WTC11 (cell line): ENCODE measurements around the gene FOXK1. TPM values are rescaled to one million over a fixed set of nuclear protein-coding genes. Genes with fewer than 3 reads are reported as not detected.

Source experiments
- ATAC-seq: fragments of 200-7000 bp; cut with Tn5 transposase; 2 replicates; pipeline ENCODE4 v1.10.0; 2021; ENCODE audit warnings: mild to moderate bottlenecking, moderate library complexity
- CTCF ChIA-PET: fragments of 300-600 bp; sonication (Branson Sonifier 250); formaldehyde crosslinking; loops from one replicate; lab custom pipeline; 2021; ENCODE audit warnings: antibody characterized with exemption; lab: Charles Lee
- POLR2A ChIA-PET: fragments of 350-600 bp; sonication (Branson Sonifier 250); formaldehyde crosslinking; loops from one replicate; lab custom pipeline; 2021; ENCODE audit warnings: antibody characterized with exemption; lab: Charles Lee
- DNase-seq: peaks from one replicate; pipeline ENCODE4 v3.0.0; 2021; ENCODE audit warnings: low spot score
- H3K27ac Mint-ChIP-seq: 2 replicates; pipeline ENCODE4 v1.8.0; 2021; ENCODE audit warnings: mixed read lengths
- H3K27me3 Mint-ChIP-seq: 2 replicates; pipeline ENCODE4 v1.8.0; 2021; ENCODE audit warnings: low read depth, mild to moderate bottlenecking, moderate library complexity, mixed read lengths
- H3K36me3 Mint-ChIP-seq: 2 replicates; pipeline ENCODE4 v1.8.0; 2021; ENCODE audit warnings: mixed read lengths
- H3K4me1 Mint-ChIP-seq: 2 replicates; pipeline ENCODE4 v1.8.0; 2022; ENCODE audit warnings: mixed read lengths
- H3K4me3 Mint-ChIP-seq: 2 replicates; pipeline ENCODE4 v1.8.0; 2021; ENCODE audit warnings: mild to moderate bottlenecking, moderate library complexity, mixed read lengths
- H3K9me3 Mint-ChIP-seq: 2 replicates; pipeline ENCODE4 v1.8.0; 2021; ENCODE audit warnings: mixed read lengths
- AFF4 ChIP-seq: sonication (generic); formaldehyde crosslinking; IDR thresholded peaks from 2 replicates; pipeline ENCODE4 v1.8.1; 2023; ENCODE audit warnings: mild to moderate bottlenecking, missing genetic modification reagents, borderline replicate concordance
- CDX4 ChIP-seq: fragments of 250-450 bp; sonication (Bioruptor Pico); IDR thresholded peaks from 2 replicates; pipeline ENCODE4 v1.9.0; 2021; ENCODE audit warnings: moderate library complexity, mild to moderate bottlenecking, inconsistent platforms, borderline replicate concordance
- CREB1 ChIP-seq: sonication (generic); formaldehyde crosslinking; IDR thresholded peaks from 2 replicates; pipeline ENCODE4 v1.8.0; 2023; ENCODE audit warnings: mild to moderate bottlenecking, missing genetic modification reagents
- E2F5 ChIP-seq: sonication (generic); formaldehyde crosslinking; IDR thresholded peaks from 2 replicates; pipeline ENCODE4 v1.8.1; 2022; ENCODE audit warnings: mild to moderate bottlenecking, moderate library complexity, missing genetic modification reagents
- ERG ChIP-seq: fragments of 250-450 bp; sonication (Bioruptor Pico); IDR thresholded peaks from 2 replicates; pipeline ENCODE4 v1.8.0; 2021; ENCODE audit warnings: mild to moderate bottlenecking
- FOXK1 ChIP-seq: sonication (generic); formaldehyde crosslinking; IDR thresholded peaks from 2 replicates; pipeline ENCODE4 v1.8.0; 2022; ENCODE audit warnings: mild to moderate bottlenecking, moderate library complexity, missing genetic modification reagents
- FOXP1 ChIP-seq: sonication (generic); formaldehyde crosslinking; IDR thresholded peaks from 2 replicates; pipeline ENCODE4 v1.8.0; 2022; ENCODE audit warnings: missing genetic modification reagents, mild to moderate bottlenecking, moderate library complexity, borderline replicate concordance
- HMGXB4 ChIP-seq: sonication (generic); formaldehyde crosslinking; IDR thresholded peaks from 2 replicates; pipeline ENCODE4 v1.8.1; 2023; ENCODE audit warnings: mild to moderate bottlenecking, moderate library complexity, missing genetic modification reagents
- NFE2L1 ChIP-seq: sonication (generic); formaldehyde crosslinking; IDR thresholded peaks from 2 replicates; pipeline ENCODE4 v1.8.1; 2023; ENCODE audit warnings: missing genetic modification reagents
- NR1H2 ChIP-seq: sonication (generic); formaldehyde crosslinking; IDR thresholded peaks from 2 replicates; pipeline ENCODE4 v1.9.0; 2021; ENCODE audit warnings: mild to moderate bottlenecking, moderate library complexity, missing genetic modification reagents
- SOX15 ChIP-seq: fragments of 250-450 bp; sonication (Bioruptor Pico); IDR thresholded peaks from 2 replicates; pipeline ENCODE4 v1.9.0; 2021; ENCODE audit warnings: mild to moderate bottlenecking
- ZBTB21 ChIP-seq: sonication (generic); formaldehyde crosslinking; IDR thresholded peaks from 2 replicates; pipeline ENCODE4 v1.8.1; 2023; ENCODE audit warnings: mild to moderate bottlenecking, missing genetic modification reagents, borderline replicate concordance
- ZNF121 ChIP-seq: sonication (generic); formaldehyde crosslinking; IDR thresholded peaks from 2 replicates; pipeline ENCODE4 v1.8.0; 2023; ENCODE audit warnings: missing genetic modification reagents
- ZNF263 ChIP-seq: sonication (generic); formaldehyde crosslinking; IDR thresholded peaks from 2 replicates; pipeline ENCODE4 v1.8.1; 2022; ENCODE audit warnings: low read depth, mild to moderate bottlenecking, moderate library complexity, missing genetic modification reagents
- ZNF423 ChIP-seq: fragments of 250-450 bp; sonication (Bioruptor Pico); IDR thresholded peaks from 2 replicates; pipeline ENCODE4 v2.1.2; 2022; ENCODE audit warnings: mild to moderate bottlenecking, moderate library complexity
- ZNF425 ChIP-seq: fragments of 250-450 bp; sonication (Bioruptor Pico); conservative IDR thresholded peaks from 2 replicates; pipeline ENCODE4 v1.9.0; 2021; ENCODE audit warnings: mild to moderate bottlenecking
- total RNA-seq: library from RNA; stranded (reverse); gene quantifications from 3 replicates; pipeline ENCODE4 v1.2.3, GENCODE V29; 2021

Gene FOXK1
- total RNA-seq, 1 experiment from 2014 or later = 21.9 TPM

GRCh38 chr7:4758111-4758510 lies 76.0 kb downstream of the FOXK1 start (continued):
- TF ChIP-seq AFF4 (CRISPR knock-in tag) = no peak
- TF ChIP-seq HMGXB4 (CRISPR knock-in tag) = no peak
- no peak for TF ChIP-seq ERG (CRISPR knock-in tag)
- TF ChIP-seq ZBTB21 (CRISPR knock-in tag) = no peak
- no peak for TF ChIP-seq CDX4 (CRISPR knock-in tag)
- no peak for TF ChIP-seq FOXP1 (CRISPR knock-in tag)
- no peak for TF ChIP-seq CREB1 (CRISPR knock-in tag)

GRCh38 chr7:4758791-4759190 lies 76.7 kb downstream of the FOXK1 start:
- Mint-ChIP-seq H3K27me3 (no peaks in the 10 kb centered on the region), H3K4me1 (no peaks in the 10 kb centered on the region), H3K9me3 (no peaks in the 10 kb centered on the region), H3K27ac (no peak overlapping the region), H3K36me3 (peaks cover 18% of the 10 kb centered on the region), H3K4me3 (no peak overlapping the region)
- POLR2A ChIA-PET = no interaction called here
- no peak for ATAC-seq
- TF ChIP-seq NFE2L1 (CRISPR knock-in tag) (no peak), ZNF423 (no peak), HMGXB4 (CRISPR knock-in tag) (no peak), NR1H2 (no peak), FOXK1 (CRISPR knock-in tag) (no peak), ZNF425 (CRISPR knock-in tag) (no peak), ZNF263 (CRISPR knock-in tag) (no peak), ZNF121 (CRISPR knock-in tag) (no peak), SOX15 (CRISPR knock-in tag) (no peak), E2F5 (CRISPR knock-in tag) (no peak)
- CTCF ChIA-PET = no interaction called here
- no peak for DNase-seq
